ENCODE data around the gene NEURL1B. TPM values are rescaled to one million over a fixed set of nuclear protein-coding genes. Genes with fewer than 3 reads are reported as not detected.

Gene NEURL1B
- total RNA-seq, 2 donors from 2014 or later = 17.3 to 17.6 TPM

DNA sequence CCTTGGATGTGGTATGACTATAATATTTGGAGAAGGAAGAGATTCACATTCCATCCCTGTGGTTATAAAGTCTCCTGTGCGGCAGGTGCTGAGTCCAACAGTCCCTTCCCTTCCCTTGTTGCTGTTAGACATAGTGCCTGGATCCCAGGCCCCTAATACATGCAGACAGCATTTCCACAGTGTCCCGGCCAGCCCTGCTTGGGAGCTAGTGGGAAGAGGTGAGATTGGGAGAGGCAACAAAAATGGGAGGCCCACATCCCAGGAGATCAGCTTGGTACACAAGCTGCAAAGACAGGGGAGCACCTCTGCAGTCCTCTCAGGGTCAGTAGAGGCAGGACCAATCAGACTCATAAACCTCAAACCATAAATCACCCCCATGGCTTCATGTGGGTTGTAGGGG is 3.3 kb upstream of the NEURL1B start:
- TF ChIP-seq, protein P1, sequence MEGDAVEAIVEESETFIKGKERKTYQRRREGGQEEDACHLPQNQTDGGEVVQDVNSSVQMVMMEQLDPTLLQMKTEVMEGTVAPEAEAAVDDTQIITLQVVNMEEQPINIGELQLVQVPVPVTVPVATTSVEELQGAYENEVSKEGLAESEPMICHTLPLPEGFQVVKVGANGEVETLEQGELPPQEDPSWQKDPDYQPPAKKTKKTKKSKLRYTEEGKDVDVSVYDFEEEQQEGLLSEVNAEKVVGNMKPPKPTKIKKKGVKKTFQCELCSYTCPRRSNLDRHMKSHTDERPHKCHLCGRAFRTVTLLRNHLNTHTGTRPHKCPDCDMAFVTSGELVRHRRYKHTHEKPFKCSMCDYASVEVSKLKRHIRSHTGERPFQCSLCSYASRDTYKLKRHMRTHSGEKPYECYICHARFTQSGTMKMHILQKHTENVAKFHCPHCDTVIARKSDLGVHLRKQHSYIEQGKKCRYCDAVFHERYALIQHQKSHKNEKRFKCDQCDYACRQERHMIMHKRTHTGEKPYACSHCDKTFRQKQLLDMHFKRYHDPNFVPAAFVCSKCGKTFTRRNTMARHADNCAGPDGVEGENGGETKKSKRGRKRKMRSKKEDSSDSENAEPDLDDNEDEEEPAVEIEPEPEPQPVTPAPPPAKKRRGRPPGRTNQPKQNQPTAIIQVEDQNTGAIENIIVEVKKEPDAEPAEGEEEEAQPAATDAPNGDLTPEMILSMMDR (IDR thresholded peaks at IDR 0.05) = no peak
- H3K27me3 ChIP-seq (replicated peaks; ENCODE audit: insufficient read depth) = no peaks in the 10 kb centered on the region
- no peak for DNase-seq (ENCODE audit: low spot score)
- H3K27ac ChIP-seq = no peak overlapping the region
- H3K9me3 ChIP-seq = no peaks in the 10 kb centered on the region
- no peak for ATAC-seq (ENCODE audit: insufficient number of reproducible peaks, low FRiP score, low read depth)
- no peaks in the 10 kb centered on the region for H3K36me3 ChIP-seq
- peaks cover 6 to 19% of the 10 kb centered on the region in 2 donors for H3K4me1 ChIP-seq (ENCODE audit: control insufficient read depth in 1 of 2, low read depth in 2 of 2)
- no peak overlapping the region for H3K4me3 ChIP-seq

DNA sequence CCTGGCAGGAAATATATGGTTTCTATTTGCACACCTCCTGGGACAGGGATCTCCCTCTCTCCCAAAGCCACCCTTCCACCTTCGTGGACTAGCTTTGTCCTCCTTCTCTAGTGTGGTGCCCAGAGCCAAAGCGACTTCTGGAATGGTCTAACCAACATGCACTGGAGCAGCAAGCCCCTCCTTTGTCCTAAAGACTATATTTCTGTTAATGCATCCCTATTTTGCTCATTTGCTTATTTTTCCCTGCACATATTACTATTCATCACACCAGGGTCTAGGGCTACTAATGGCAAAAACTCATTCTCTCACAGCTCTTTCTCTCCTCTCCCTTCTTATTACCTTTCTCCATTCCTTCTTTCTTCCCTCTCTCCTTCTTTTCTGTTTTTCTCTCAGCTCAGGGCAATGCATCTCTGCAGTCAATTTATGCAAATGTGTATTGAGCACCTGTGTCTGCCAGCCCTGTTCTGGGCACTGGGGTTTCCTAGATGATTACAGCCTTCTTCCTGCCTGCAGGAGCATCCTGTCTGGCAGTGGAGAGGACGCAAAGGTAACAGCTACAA is 2.8 kb upstream of the NEURL1B start:
- no peak overlapping the region for H3K4me3 ChIP-seq
- no peak for ATAC-seq (ENCODE audit: insufficient number of reproducible peaks, low FRiP score, low read depth)
- TF ChIP-seq, protein P1 (IDR thresholded peaks at IDR 0.05) = no peak

DNA sequence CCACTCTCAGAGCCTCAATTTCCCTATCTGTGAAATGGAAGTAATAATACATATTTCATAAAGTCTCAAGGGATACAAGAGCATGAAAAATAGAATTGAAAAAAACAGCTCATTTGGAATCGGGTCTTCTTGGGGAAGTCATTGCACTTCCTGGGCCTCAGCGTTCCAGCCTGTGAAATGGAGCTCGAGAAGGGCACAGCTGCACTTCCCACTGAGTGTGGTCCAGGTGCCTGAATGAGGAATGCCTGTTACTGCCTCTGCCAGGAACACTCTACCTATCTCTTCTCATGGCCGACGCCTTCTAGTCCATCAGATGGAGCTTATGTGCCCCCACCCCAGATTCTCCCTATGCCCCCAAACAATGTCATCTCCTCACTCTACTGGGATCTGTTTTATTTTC is 924 bp upstream of the NEURL1B start:
- Histone ChIP-seq H3K4me3 (no peak overlapping the region), H3K27me3 (replicated peaks; ENCODE audit: insufficient read depth) (no peaks in the 10 kb centered on the region), H3K36me3 (no peaks in the 10 kb centered on the region), H3K9me3 (no peaks in the 10 kb centered on the region), H3K4me1 (ENCODE audit: control insufficient read depth in 1 of 2, low read depth in 2 of 2) (peaks cover 6 to 19% of the 10 kb centered on the region in 2 donors), H3K27ac (no peak overlapping the region)
- DNase-seq (ENCODE audit: low spot score) (no peak), ATAC-seq (ENCODE audit: insufficient number of reproducible peaks, low FRiP score, low read depth) (no peak)
- TF ChIP-seq, protein P1 (IDR thresholded peaks at IDR 0.05) = no peak

More for the DNA sequence above, 2.8 kb upstream of the NEURL1B start:
- Histone ChIP-seq H3K9me3 (no peaks in the 10 kb centered on the region), H3K27ac (no peak overlapping the region), H3K27me3 (replicated peaks; ENCODE audit: insufficient read depth) (no peaks in the 10 kb centered on the region), H3K4me1 (ENCODE audit: control insufficient read depth in 1 of 2, low read depth in 2 of 2) (peaks cover 6 to 19% of the 10 kb centered on the region in 2 donors), H3K36me3 (no peaks in the 10 kb centered on the region)
- no peak for DNase-seq (ENCODE audit: low spot score)

- DNase-seq (ENCODE audit: low spot score) = no peak
- Histone ChIP-seq H3K36me3 (no peaks in the 10 kb centered on the region), H3K4me3 (peak overlapping the region; percentile 78), H3K9me3 (no peaks in the 10 kb centered on the region), H3K4me1 (ENCODE audit: control insufficient read depth in 1 of 2, low read depth in 2 of 2) (peaks cover 6 to 19% of the 10 kb centered on the region in 2 donors), H3K27me3 (replicated peaks; ENCODE audit: insufficient read depth) (no peaks in the 10 kb centered on the region), H3K27ac (peak overlapping the region in 1 of 2 donors; percentile 28)
- no peak for ATAC-seq (ENCODE audit: insufficient number of reproducible peaks, low FRiP score, low read depth)
- TF ChIP-seq, protein P1 (IDR thresholded peaks at IDR 0.05) = no peak
Observed at GRCh38 chr5:172641359-172642050, 442 bp downstream of the NEURL1B start.

DNA sequence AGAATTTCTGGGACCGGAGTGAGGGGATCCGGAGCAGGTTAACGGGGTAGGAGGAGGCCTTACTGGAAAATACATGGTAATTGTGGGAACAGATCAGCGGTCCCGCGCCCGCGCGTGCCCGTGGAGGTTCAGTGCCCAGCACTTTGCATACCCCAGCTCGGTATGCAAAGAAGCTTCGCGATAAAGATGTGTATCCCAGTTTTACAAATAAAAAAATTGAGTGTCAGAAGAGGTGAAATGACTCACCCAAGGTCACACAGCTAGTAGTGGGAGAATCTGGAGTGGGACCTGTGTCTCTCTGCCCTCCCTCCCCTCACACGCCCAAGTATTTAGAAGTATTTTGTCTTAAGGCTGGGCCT is 967 bp downstream of the NEURL1B start:
- H3K27me3 ChIP-seq (replicated peaks; ENCODE audit: insufficient read depth) = no peaks in the 10 kb centered on the region
- no peak overlapping the region for H3K27ac ChIP-seq
- H3K9me3 ChIP-seq = no peaks in the 10 kb centered on the region
- no peaks in the 10 kb centered on the region for H3K36me3 ChIP-seq
- H3K4me1 ChIP-seq (ENCODE audit: control insufficient read depth in 1 of 2, low read depth in 2 of 2) = peaks cover 6 to 19% of the 10 kb centered on the region in 2 donors
- peak overlapping the region; percentile 78 for H3K4me3 ChIP-seq
- ATAC-seq (ENCODE audit: insufficient number of reproducible peaks, low FRiP score, low read depth) (no peak), DNase-seq (ENCODE audit: low spot score) (no peak)
- TF ChIP-seq, protein P1 (IDR thresholded peaks at IDR 0.05) = no peak
